PC-3 (cell line): Measurements from ENCODE around the gene RFPL1. TPM values are rescaled to one million over a fixed set of nuclear protein-coding genes. Genes with fewer than 3 reads are reported as not detected.
A peak's percentile ranks its signal among the peaks of the same experiment; 100 is the strongest.

ENCODE experiments used
- ATAC-seq: fragments of 200-7000 bp; cut with Tn5 transposase; 2 replicates; pipeline ENCODE4 v1.9.1; 2020; ENCODE audit warnings: mild to moderate bottlenecking, moderate library complexity
- BruUV-seq: library from RNA; stranded (reverse); fragments of 400-500 nt; replicated peaks from 2 replicates; lab custom pipeline; 2021; lab: Mats Ljungman, UMichigan
- CTCF ChIA-PET: fragments of 300-600 bp; sonication (Branson Sonifier 250); formaldehyde crosslinking; loops from one replicate; lab custom pipeline; 2022; ENCODE audit warnings: antibody characterized with exemption; lab: Charles Lee
- POLR2A ChIA-PET: fragments of 300-600 bp; sonication (Branson Sonifier 250); formaldehyde crosslinking; loops from one replicate; lab custom pipeline; 2022; ENCODE audit warnings: antibody characterized with exemption; ENCODE audit not compliant: unreplicated experiment; lab: Charles Lee
- DNase-seq: peaks from one replicate; pipeline ENCODE4 v3.0.0-alpha.2; 2015
- H2AFZ ChIP-seq: fragments of 300-600 bp; sonication (generic); 2 replicates; pipeline ENCODE4 v1.6.0; 2016; ENCODE audit warnings: antibody characterized with exemption, low read length
- H3F3A ChIP-seq: fragments of 300-600 bp; sonication (generic); one replicate; pipeline ENCODE4 v1.6.0; 2017; ENCODE audit warnings: antibody characterized with exemption, low read length, control low read depth, mild to moderate bottlenecking; ENCODE audit not compliant: unreplicated experiment
- H3K27ac ChIP-seq: fragments of 300-600 bp; sonication (generic); 2 replicates; pipeline ENCODE4 v1.5.1; 2016; ENCODE audit warnings: mild to moderate bottlenecking, low read length
- H3K27me3 ChIP-seq: fragments of 300-600 bp; sonication (generic); 2 replicates; pipeline ENCODE4 v1.6.1; 2016; ENCODE audit warnings: low read length, mixed read lengths
- H3K36me3 ChIP-seq: fragments of 300-600 bp; sonication (generic); 2 replicates; pipeline ENCODE4 v1.6.1; 2016; ENCODE audit warnings: low read depth, mixed run types, low read length, mixed read lengths
- H3K4me1 ChIP-seq: fragments of 300-600 bp; sonication (generic); 2 replicates; pipeline ENCODE4 v1.5.1; 2016; ENCODE audit warnings: low read length; ENCODE audit not compliant: insufficient read depth
- H3K4me2 ChIP-seq: fragments of 300-600 bp; sonication (generic); 2 replicates; pipeline ENCODE4 v1.6.0; 2016; ENCODE audit warnings: low read length
- H3K4me3 ChIP-seq: fragments of 300-600 bp; sonication (generic); 2 replicates; pipeline ENCODE4 v1.5.1; 2016; ENCODE audit warnings: mild to moderate bottlenecking, low read length, mixed read lengths
- H3K79me2 ChIP-seq: fragments of 300-600 bp; sonication (generic); 2 replicates; pipeline ENCODE4 v1.6.1; 2017; ENCODE audit warnings: low read length, mixed read lengths
- H3K9ac ChIP-seq: fragments of 300-600 bp; sonication (generic); 2 replicates; pipeline ENCODE4 v1.6.0; 2016; ENCODE audit warnings: mild to moderate bottlenecking, low read length
- H3K9me2 ChIP-seq: fragments of 300-600 bp; sonication (generic); replicated peaks from 2 replicates; pipeline ENCODE4 v1.6.1; 2016; ENCODE audit warnings: mixed run types, low read length, mixed read lengths
- H3K9me3 ChIP-seq: fragments of 300-600 bp; sonication (generic); 2 replicates; pipeline ENCODE4 v1.6.1; 2016; ENCODE audit warnings: low read length, mixed read lengths
- H4K20me1 ChIP-seq: fragments of 300-600 bp; sonication (generic); 2 replicates; pipeline ENCODE4 v1.6.1; 2016; ENCODE audit warnings: low read length, mixed read lengths
- EZH2 ChIP-seq: fragments of 300-600 bp; sonication (generic); IDR thresholded peaks from one replicate; pipeline ENCODE4 v1.6.1; 2017; ENCODE audit warnings: antibody characterized with exemption, mild to moderate bottlenecking, low read length; ENCODE audit not compliant: unreplicated experiment
- EZH2phosphoT487 ChIP-seq: fragments of 300-600 bp; sonication (generic); IDR thresholded peaks from 2 replicates; pipeline ENCODE4 v1.6.1; 2018; ENCODE audit warnings: mild to moderate bottlenecking, antibody characterized with exemption, low read length, borderline replicate concordance
- intact Hi-C: fragments of 100-400 bp; cut with micrococcal nuclease; formaldehyde crosslinking; loops from 2 replicates; pipeline ENCODE4 v1.9.0; 2023
- total RNA-seq: library from RNA; depleted of rRNA; stranded (reverse); fragments of >200 nt; gene quantifications from 2 replicates; pipeline ENCODE4 v1.2.3, GENCODE V29; 2014
- TF ChIP-seq, protein P1 (sequence below): fragments of 300-600 bp; sonication (generic); conservative IDR thresholded peaks from 2 replicates; pipeline ENCODE4 v1.5.1; 2017; ENCODE audit warnings: antibody characterized with exemption, low read depth, mild to moderate bottlenecking, low read length

RFPL1 gene
- total RNA-seq, 1 experiment from 2014 or later: not detected

DNA sequence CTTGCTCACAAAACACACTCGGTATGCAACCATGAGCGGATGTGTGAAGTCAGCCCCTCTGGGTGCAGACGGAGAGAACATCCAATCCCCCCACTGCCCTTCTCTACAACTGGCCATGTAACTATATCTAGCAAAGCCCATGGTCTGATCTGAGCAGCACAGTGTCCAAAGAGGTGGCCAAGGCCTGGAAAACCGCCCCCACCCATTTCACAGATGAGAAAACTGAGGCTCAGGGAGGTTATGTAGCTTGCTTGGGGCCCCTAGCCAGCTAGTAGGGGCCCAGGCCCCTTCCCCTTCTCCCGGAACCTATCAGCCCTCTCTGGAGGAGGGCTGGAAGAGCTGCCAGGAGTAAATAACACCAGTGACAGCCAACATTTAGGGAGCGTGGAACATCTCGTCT, 26.2 kb downstream of the RFPL1 start:
- Histone ChIP-seq H3K4me2 (no peak overlapping the region), H3K27me3 (no peaks in the 10 kb centered on the region), H3K9me2 (no peaks in the 10 kb centered on the region), H4K20me1 (no peaks in the 10 kb centered on the region), H3K79me2 (no peaks in the 10 kb centered on the region), H3K4me3 (no peak overlapping the region), H3K9ac (no peak overlapping the region), H3K27ac (no peak overlapping the region), H3K9me3 (no peaks in the 10 kb centered on the region), H3F3A (no peaks in the 10 kb centered on the region), H3K4me1 (no peaks in the 10 kb centered on the region), H2AFZ (no peak overlapping the region), H3K36me3 (no peaks in the 10 kb centered on the region)
- DNase-seq (no peak), ATAC-seq (no peak)
- TF ChIP-seq EZH2: no peak
- no peak for TF ChIP-seq EZH2phosphoT487
- TF ChIP-seq, protein P1, sequence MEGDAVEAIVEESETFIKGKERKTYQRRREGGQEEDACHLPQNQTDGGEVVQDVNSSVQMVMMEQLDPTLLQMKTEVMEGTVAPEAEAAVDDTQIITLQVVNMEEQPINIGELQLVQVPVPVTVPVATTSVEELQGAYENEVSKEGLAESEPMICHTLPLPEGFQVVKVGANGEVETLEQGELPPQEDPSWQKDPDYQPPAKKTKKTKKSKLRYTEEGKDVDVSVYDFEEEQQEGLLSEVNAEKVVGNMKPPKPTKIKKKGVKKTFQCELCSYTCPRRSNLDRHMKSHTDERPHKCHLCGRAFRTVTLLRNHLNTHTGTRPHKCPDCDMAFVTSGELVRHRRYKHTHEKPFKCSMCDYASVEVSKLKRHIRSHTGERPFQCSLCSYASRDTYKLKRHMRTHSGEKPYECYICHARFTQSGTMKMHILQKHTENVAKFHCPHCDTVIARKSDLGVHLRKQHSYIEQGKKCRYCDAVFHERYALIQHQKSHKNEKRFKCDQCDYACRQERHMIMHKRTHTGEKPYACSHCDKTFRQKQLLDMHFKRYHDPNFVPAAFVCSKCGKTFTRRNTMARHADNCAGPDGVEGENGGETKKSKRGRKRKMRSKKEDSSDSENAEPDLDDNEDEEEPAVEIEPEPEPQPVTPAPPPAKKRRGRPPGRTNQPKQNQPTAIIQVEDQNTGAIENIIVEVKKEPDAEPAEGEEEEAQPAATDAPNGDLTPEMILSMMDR: no peak
- BruUV-seq: no TSS peak
- ChIA-PET POLR2A (interaction anchor here (0.6 kb wide), 2 partner anchors 9 to 47 kb away, joined by 3 to 5 read pairs; no protein-coding TSS in a partner anchor), CTCF (no interaction called here)
- intact Hi-C loops: no loop called here

DNA sequence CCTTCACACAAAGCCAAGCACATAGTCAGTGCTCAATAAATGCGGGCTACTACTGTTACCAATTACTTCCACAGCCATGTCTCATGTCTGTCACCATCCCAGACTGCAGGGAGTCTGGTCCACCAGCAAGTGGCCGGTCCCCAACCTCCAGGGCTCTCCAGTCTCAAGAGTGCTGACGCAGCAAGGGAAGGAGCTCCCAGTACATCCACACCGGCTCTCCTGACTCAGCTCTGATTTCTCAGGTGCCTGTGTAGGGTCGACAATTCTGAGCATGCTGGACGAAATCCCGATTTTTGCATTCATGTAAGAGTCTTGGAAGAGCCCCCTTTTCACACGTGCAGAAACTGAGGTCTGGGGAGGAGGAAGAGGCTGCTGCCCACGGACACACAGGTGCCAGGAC, 31.4 kb downstream of the RFPL1 start:
- no peak overlapping the region for H2AFZ ChIP-seq
- CTCF ChIA-PET: no interaction called here
- H3K4me3 ChIP-seq: no peak overlapping the region
- H3F3A ChIP-seq: no peaks in the 10 kb centered on the region
- H3K27me3 ChIP-seq: no peaks in the 10 kb centered on the region
- no peak overlapping the region for H3K9ac ChIP-seq
- no peaks in the 10 kb centered on the region for H3K9me2 ChIP-seq
- H3K9me3 ChIP-seq: no peaks in the 10 kb centered on the region
- H4K20me1 ChIP-seq: no peaks in the 10 kb centered on the region
- no peaks in the 10 kb centered on the region for H3K36me3 ChIP-seq
- no peak overlapping the region for H3K4me2 ChIP-seq
- DNase-seq: no peak
- no peaks in the 10 kb centered on the region for H3K79me2 ChIP-seq
- H3K4me1 ChIP-seq: no peaks in the 10 kb centered on the region
- TF ChIP-seq, protein P1: no peak
- no peak for TF ChIP-seq EZH2phosphoT487
- TF ChIP-seq EZH2: no peak
- no peak overlapping the region for H3K27ac ChIP-seq
- intact Hi-C loops: no loop called here
- no peak for ATAC-seq
- POLR2A ChIA-PET: no interaction called here
- no TSS peak for BruUV-seq

DNA sequence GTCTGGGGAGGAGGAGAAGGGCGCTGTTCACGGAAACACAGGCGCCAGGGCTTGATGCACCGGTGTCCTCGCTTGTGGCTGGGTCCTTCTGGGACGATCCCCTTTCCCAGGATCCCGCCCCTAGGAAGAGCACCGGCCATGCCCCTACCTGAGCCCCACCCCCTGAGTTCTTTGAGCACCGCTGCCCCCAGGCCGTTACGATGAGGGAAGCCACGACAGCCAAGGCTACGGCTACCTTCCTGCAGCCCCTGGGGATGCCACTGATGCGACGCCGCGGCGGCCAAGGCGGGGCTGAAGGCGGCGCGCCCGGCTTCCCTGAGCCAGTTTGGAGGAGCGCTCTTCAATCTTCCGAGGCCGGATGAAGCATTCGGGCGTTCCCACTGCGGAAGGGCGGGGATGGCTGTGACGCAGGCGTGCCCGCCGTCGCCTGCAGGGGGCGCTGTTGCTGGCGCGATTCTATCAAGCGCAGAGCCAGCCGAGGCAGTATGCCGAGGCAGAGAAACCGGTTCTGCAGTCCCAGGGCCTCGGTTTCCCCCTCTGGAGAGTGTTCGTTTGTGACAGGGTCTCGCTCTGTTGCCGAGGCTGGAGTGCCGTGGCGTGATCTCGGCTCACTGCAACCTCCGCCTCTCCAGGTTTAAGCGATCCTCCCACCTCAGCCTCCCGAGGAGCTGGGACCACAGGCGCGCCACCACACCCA, 31.9 kb downstream of the RFPL1 start:
- H4K20me1 ChIP-seq: no peaks in the 10 kb centered on the region
- intact Hi-C loops: no loop called here
- no peak overlapping the region for H3K4me2 ChIP-seq
- no TSS peak for BruUV-seq
- no peaks in the 10 kb centered on the region for H3K9me2 ChIP-seq
- no peaks in the 10 kb centered on the region for H3K27me3 ChIP-seq
- H3K9me3 ChIP-seq: no peaks in the 10 kb centered on the region
- ATAC-seq (no peak), DNase-seq (no peak)
- ChIA-PET POLR2A (no interaction called here), CTCF (no interaction called here)
- no peaks in the 10 kb centered on the region for H3F3A ChIP-seq
- no peaks in the 10 kb centered on the region for H3K4me1 ChIP-seq
- no peak overlapping the region for H3K4me3 ChIP-seq
- no peak overlapping the region for H3K27ac ChIP-seq
- no peaks in the 10 kb centered on the region for H3K79me2 ChIP-seq
- H2AFZ ChIP-seq: no peak overlapping the region
- H3K9ac ChIP-seq: no peak overlapping the region
- H3K36me3 ChIP-seq: no peaks in the 10 kb centered on the region
- TF ChIP-seq EZH2: no peak
- TF ChIP-seq, protein P1: peak; percentile 57
